Stimulated activated memory B cell treated with anti-CD40 and anti-IgM and Interleukin-4, amounts not matched to agents 10 μg/mL and 1 μg/mL and 100 μg/mL, for 72 hours (primary cell): Measurements from ENCODE around the gene IL25.
"Not testable (repeated sequence)": the region's sequence is repeated elsewhere in the genome, so short reads cannot be mapped to it uniquely, and the experiment has no call there.

ENCODE experiments used
- ATAC-seq: fragments of 150-1000 bp; cut with Tn5 transposase; 2 replicates; pipeline ENCODE4 v1.10.0; 2021
- H3K27ac Mint-ChIP-seq: one replicate; pipeline ENCODE4 v1.8.0; 2022; ENCODE audit warnings: mild to moderate bottlenecking, mixed read lengths
- H3K27me3 Mint-ChIP-seq: one replicate; pipeline ENCODE4 v1.8.0; 2022; ENCODE audit warnings: mixed read lengths
- H3K36me3 Mint-ChIP-seq: one replicate; pipeline ENCODE4 v1.8.0; 2022; ENCODE audit warnings: mixed read lengths
- H3K4me1 Mint-ChIP-seq: one replicate; pipeline ENCODE4 v1.8.0; 2022; ENCODE audit warnings: mixed read lengths
- H3K4me3 Mint-ChIP-seq: one replicate; pipeline ENCODE4 v1.8.0; 2022; ENCODE audit warnings: mild to moderate bottlenecking, moderate library complexity, mixed read lengths
- H3K9me3 Mint-ChIP-seq: one replicate; pipeline ENCODE4 v1.8.0; 2022; ENCODE audit warnings: mixed read lengths

The IL25 gene

DNA sequence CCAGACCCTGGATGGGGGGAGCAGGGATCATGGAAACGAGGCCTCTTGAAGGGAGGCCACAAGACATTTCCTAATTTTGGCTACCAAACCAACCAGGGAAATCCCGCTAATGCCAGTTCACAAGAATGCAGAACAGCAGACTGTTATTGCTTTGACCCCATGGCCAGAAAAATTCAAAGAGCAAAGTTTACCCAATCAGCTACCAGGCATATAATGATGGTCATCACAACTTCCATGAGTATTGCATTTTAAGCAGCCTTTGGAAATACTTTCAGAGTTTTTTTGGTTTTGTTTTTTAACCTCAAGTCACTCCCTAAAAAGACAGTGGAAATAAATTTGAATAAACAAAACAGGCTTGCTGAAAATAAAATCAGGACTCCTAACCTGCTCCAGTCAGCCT, at the start of gene IL25:
TSS of gene IL25 (plus strand) at position 301 of the 400 bp plus-strand sequence.
- Mint-ChIP-seq H3K9me3 (no peaks in the 10 kb centered on the region), H3K27ac (no peak within 1 kb of the TSS), H3K4me3 (no peak within 1 kb of the TSS), H3K27me3 (peaks cover 29% of the 10 kb centered on the region), H3K4me1 (no peaks in the 10 kb centered on the region), H3K36me3 (no peaks in the 10 kb centered on the region)
- no peak for ATAC-seq

DNA sequence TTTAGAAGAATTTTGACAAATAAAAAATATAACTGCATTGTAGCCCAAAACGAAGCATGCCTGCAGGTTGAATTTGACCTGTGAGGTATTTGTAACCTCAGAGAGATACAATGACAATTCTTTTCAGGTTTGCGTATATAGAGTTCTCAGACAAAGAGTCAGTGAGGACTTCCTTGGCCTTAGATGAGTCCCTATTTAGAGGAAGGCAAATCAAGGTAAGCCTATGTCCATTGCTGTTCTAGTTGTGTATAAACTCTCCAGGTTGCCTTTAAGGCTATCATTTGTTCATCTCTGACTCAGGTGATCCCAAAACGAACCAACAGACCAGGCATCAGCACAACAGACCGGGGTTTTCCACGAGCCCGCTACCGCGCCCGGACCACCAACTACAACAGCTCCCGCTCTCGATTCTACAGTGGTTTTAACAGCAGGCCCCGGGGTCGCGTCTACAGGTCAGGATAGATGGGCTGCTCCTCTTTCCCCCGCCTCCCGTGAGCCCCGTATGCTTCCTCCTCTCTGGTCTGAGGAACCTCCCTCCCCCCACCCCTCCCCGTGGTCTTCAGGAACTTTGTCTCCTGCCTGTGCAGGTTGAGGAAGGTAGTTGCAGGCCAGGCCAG, 48.7 kb upstream of the IL25 start:
- Mint-ChIP-seq H3K4me1 (peaks cover 36% of the 10 kb centered on the region), H3K36me3 (peaks cover 46% of the 10 kb centered on the region), H3K27me3 (no peaks in the 10 kb centered on the region), H3K27ac (no peak overlapping the region), H3K9me3 (peaks cover 8% of the 10 kb centered on the region), H3K4me3 (no peak overlapping the region)
- ATAC-seq: no peak

DNA sequence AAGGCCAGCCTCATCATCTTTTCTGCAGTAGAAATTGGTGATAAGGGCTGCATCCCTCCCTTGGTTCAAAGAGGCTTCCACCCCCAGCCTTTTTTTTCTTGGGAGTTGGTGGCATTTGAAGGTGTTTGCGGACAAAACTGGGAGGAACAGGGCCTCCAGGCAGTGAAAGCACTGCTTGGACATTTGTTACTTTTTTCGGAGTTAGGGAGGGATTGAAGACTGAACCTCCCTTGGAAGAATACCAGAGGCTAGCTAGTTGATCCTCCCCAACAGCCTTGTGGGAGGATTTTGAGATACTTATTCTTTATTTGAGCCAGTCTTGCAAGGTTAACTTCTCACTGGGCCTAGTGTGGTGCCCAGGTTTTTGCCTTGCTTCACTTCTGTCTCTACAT, 48.2 kb upstream of the IL25 start:
- no peak for ATAC-seq
- peaks cover 45% of the 10 kb centered on the region for H3K36me3 Mint-ChIP-seq
- H3K9me3 Mint-ChIP-seq: peaks cover 8% of the 10 kb centered on the region
- H3K27me3 Mint-ChIP-seq: no peaks in the 10 kb centered on the region
- H3K27ac Mint-ChIP-seq: no peak overlapping the region
- peaks cover 34% of the 10 kb centered on the region for H3K4me1 Mint-ChIP-seq
- no peak overlapping the region for H3K4me3 Mint-ChIP-seq

DNA sequence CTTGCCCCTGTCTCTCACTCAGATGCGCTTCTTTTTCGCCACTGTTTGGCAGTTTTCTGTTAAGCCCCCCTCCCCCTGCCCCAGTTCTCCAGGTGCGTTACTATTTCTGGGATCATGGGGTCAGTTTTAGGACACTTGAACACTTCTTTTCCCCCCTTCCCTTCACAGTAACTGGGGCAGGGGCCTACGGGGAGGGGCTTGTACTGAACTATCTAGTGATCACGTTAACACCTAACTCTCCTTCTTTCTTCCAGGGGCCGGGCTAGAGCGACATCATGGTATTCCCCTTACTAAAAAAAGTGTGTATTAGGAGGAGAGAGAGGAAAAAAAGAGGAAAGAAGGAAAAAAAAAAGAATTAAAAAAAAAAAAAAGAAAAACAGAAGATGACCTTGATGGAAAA, 47.6 kb upstream of the IL25 start:
- no peak overlapping the region for H3K27ac Mint-ChIP-seq
- peaks cover 4% of the 10 kb centered on the region for H3K9me3 Mint-ChIP-seq
- no peak overlapping the region for H3K4me3 Mint-ChIP-seq
- no peak for ATAC-seq
- no peaks in the 10 kb centered on the region for H3K27me3 Mint-ChIP-seq
- H3K4me1 Mint-ChIP-seq: peaks cover 29% of the 10 kb centered on the region
- peaks cover 39% of the 10 kb centered on the region for H3K36me3 Mint-ChIP-seq

GRCh38 chr14:23325746-23326145, 46.9 kb upstream of the IL25 start:
- Mint-ChIP-seq H3K4me1 (peaks cover 23% of the 10 kb centered on the region), H3K27ac (peak overlapping the region; percentile 21), H3K36me3 (peaks cover 34% of the 10 kb centered on the region)
- ATAC-seq, H3K27me3 Mint-ChIP-seq, H3K9me3 Mint-ChIP-seq, H3K4me3 Mint-ChIP-seq: not testable (repeated sequence)

DNA sequence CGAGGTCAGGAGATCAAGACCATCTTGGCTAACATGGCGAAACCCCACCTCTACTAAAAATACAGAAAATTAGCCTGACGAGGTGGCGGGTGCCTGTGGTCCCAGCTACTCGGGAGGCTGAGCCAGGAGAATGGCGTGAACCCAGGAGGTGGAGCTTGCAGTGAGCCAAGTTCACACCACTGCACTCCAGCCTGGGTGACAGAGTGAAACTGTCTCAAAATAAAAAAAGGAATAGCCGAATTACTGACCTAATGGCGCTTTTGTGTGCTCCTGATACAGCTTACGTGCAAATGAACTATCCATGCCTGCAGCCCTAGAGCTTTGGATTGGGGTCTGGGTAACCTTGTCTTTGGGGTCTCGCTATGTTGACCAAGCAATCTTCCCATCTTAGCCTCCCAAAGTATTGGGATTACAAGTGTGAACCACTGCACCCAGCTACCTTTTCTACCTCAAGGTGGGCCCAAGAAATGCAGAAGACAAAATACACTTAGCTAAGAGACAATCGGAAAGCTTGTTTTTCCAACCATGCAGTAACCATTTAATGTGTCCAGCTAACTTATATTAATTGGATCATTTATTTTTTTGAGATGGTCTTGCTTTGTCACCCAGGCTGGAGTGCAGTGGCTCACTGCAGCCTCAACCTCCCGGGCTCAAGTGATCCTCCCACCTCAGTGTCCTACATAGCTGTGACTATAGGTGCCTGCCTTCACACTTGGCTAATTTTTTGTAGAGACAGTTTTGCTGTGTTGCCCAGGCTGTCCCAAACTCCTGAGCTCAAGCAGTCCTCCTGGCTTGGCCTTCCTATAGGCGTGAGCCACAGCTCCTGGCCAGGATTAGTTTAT, 45.9 kb upstream of the IL25 start:
- no peaks in the 10 kb centered on the region for H3K27me3 Mint-ChIP-seq
- H3K9me3 Mint-ChIP-seq: no peaks in the 10 kb centered on the region
- H3K4me3 Mint-ChIP-seq: no peak overlapping the region
- H3K27ac Mint-ChIP-seq: no peak overlapping the region
- peaks cover 34% of the 10 kb centered on the region for H3K36me3 Mint-ChIP-seq
- ATAC-seq: no peak
- H3K4me1 Mint-ChIP-seq: peaks cover 23% of the 10 kb centered on the region

DNA sequence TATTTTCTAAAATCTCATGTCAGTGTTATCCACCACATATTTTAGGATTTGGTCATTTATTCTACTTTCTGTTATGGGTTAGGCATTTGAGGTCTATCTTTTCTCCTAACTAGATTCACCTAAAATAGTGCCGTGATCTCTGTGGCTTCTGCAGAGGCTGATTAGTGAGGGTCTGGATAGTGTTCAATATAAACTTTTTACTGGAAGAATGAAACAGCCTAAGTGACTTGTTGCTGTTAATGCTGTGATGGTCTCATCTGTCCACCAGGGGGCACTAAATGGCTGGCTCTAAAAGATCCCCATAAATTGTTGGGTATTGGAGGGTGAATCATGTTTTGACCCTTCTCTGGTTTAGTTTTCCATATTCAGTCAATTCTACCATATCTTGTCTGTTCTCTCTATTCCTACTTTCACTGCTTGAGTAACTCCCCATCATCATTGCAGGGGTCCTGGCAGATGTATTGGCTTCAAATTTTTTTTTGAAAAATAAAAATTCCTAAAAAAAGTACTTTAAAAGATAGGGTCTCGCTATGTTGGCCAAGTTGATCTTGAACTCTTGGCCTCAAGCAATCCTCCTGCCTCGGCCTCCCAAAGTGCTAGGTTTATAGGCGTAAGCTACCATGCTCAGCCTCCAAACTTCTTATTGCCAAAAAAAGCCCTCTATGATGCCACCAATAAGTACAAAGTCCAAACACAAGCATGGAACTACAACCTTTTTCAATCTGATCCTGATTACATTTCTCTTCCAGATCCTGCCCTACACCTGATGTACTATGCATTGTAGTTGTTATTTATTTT, 44.5 kb upstream of the IL25 start:
- Mint-ChIP-seq H3K27me3 (no peaks in the 10 kb centered on the region), H3K4me1 (peaks cover 9% of the 10 kb centered on the region), H3K4me3 (no peak overlapping the region), H3K9me3 (no peaks in the 10 kb centered on the region), H3K36me3 (peaks cover 21% of the 10 kb centered on the region), H3K27ac (no peak overlapping the region)
- ATAC-seq: peak; percentile 59

DNA sequence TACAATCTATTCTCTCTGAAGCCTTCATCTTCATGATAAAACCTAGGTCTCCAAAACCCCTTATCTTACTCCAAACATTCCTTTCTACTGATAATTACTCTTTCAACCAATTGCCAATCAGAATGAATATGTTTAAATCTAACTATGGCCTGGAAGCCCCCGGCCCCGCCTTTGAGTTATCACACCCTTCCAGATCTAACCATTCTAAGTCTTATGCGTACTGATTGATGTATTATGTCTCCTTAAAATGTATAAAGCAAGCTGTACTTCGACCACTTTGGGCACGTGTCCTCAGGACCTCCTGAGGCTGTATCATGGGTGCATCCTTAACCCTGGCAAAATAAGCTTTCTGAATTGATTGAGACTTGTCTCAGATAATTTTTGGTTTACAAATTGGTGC, 37.0 kb upstream of the IL25 start:
- ATAC-seq: no peak
- peaks cover 3% of the 10 kb centered on the region for H3K9me3 Mint-ChIP-seq
- no peak overlapping the region for H3K27ac Mint-ChIP-seq
- H3K4me3 Mint-ChIP-seq: no peak overlapping the region
- H3K36me3 Mint-ChIP-seq: no peaks in the 10 kb centered on the region
- H3K27me3 Mint-ChIP-seq: peaks cover 32% of the 10 kb centered on the region
- H3K4me1 Mint-ChIP-seq: no peaks in the 10 kb centered on the region

- no peak overlapping the region for H3K27ac Mint-ChIP-seq
- H3K36me3 Mint-ChIP-seq: no peaks in the 10 kb centered on the region
- H3K4me1 Mint-ChIP-seq: no peaks in the 10 kb centered on the region
- no peak for ATAC-seq
- H3K9me3 Mint-ChIP-seq: peaks cover 3% of the 10 kb centered on the region
- H3K4me3 Mint-ChIP-seq: no peak overlapping the region
- H3K27me3 Mint-ChIP-seq: peaks cover 32% of the 10 kb centered on the region
Observed at GRCh38 chr14:23339506-23340268, 32.9 kb upstream of the IL25 start.

DNA sequence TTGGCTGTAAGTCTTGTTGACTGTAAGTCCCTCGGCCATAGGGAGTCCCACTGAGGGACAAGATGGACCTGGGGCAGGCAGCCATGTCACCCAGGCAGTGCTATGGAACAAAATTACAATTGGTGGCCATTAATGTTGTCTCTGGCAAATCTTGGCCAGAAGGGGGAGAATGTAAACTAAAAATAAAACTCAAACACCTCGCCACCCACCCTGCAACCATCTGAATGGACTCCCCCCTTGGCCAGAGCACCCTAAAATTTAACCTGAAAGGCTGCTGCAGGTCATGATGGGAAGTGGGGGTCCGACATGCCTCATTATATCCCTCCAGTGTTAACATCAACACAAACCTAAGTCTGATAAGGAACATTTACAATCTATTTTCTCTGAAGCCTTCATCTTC, 28.1 kb upstream of the IL25 start:
- Mint-ChIP-seq H3K27me3 (peaks cover 18% of the 10 kb centered on the region), H3K4me1 (no peaks in the 10 kb centered on the region), H3K9me3 (no peaks in the 10 kb centered on the region), H3K36me3 (no peaks in the 10 kb centered on the region), H3K27ac (no peak overlapping the region), H3K4me3 (no peak overlapping the region)
- no peak for ATAC-seq

- Mint-ChIP-seq H3K27ac (no peak overlapping the region), H3K4me3 (no peak overlapping the region), H3K4me1 (no peaks in the 10 kb centered on the region), H3K27me3 (peaks cover 34% of the 10 kb centered on the region), H3K9me3 (peaks cover 3% of the 10 kb centered on the region), H3K36me3 (no peaks in the 10 kb centered on the region)
- ATAC-seq: no peak
Observed at GRCh38 chr14:23345987-23346692, 26.5 kb upstream of the IL25 start.

- H3K27me3 Mint-ChIP-seq: peaks cover 39% of the 10 kb centered on the region
- ATAC-seq: peak; percentile 34
Observed at GRCh38 chr14:23346693-23347405, 25.8 kb upstream of the IL25 start.

GRCh38 chr14:23347406-23348296, 25.0 kb upstream of the IL25 start:
- Mint-ChIP-seq H3K27me3 (peaks cover 39% of the 10 kb centered on the region), H3K4me3 (no peak overlapping the region), H3K27ac (no peak overlapping the region), H3K9me3 (peaks cover 3% of the 10 kb centered on the region), H3K4me1 (no peaks in the 10 kb centered on the region), H3K36me3 (no peaks in the 10 kb centered on the region)
- no peak for ATAC-seq

More at GRCh38 chr14:23346693-23347405, 25.8 kb upstream of the IL25 start:
- H3K27ac Mint-ChIP-seq: no peak overlapping the region
- no peak overlapping the region for H3K4me3 Mint-ChIP-seq
- peaks cover 3% of the 10 kb centered on the region for H3K9me3 Mint-ChIP-seq
- no peaks in the 10 kb centered on the region for H3K36me3 Mint-ChIP-seq
- no peaks in the 10 kb centered on the region for H3K4me1 Mint-ChIP-seq
